ENCODE data around the gene ANKS1B.

The ANKS1B gene

DNA sequence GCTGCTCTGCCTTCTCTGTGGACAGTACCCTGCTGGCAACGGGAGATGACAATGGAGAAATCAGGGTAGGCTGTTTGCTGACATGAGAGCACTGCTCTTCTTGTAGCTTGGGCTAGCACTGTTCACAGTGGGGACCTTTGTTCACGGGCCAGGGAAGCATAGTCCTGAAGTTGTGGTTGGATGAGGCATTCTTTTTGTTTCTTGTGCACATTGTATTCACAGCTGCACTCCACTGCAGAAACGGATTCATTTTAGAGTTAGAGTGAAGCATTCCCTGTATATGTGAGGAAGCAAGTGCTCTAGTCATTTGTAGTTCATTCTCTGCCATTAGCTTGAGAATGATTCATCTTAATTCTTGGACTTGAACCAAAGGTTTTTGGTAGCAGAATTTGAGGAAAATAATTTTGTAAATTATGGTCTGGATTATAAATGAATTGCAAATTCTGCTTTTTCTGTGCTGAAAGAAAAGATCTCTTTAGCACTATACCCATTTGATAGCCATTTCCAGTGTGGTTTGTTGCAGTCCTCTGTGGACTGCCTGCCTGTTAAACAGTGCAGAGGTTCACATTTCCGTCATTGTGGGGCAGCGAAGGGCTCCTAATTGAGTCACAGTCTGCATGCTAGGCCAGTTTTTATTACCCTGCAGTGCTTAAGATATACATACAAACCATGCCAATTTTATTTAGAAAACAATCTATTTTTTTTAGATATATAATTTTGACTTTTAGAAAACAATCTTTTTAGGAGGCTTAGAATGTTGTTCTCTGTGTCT lies 1259.1 kb downstream of the ANKS1B start:
- DNase-seq (ENCODE audit: low spot score): no peak

DNA sequence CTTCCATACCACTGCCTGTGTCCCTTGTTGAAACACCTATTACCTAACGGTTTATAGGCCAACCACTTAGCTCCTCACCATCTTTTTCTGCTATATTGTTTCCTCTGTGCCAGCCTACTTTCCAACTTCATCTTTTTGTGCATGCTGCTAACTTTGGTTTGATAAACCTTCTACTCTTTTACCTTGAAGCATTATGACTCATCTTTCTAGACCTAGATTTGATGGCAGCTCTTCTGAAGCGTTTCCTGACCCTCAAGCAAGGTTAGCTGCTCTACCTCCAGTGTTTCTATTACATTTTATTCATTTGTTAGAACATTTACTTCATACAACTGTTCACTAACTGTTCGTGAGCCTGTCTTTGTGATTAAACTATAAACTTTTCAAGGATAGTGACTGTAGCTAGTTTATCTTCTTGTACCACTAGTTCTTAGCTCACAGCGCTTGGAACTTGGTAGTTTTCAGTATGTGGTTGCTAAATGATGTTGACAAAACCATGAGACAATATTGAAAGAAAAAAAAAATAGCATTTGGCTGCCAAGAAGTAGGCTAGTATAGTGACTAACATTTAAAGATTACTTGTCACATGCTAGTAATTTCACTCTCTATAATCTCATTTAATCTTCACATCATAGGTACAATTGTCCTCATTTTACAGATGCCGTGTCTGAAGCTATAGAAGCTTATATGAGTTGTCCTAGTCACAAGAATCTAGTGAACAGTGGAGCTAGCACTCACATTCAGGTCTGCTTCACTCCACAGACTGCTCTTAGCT lies 1260.2 kb downstream of the ANKS1B start:
- no peak for DNase-seq (ENCODE audit: low spot score)

DNA sequence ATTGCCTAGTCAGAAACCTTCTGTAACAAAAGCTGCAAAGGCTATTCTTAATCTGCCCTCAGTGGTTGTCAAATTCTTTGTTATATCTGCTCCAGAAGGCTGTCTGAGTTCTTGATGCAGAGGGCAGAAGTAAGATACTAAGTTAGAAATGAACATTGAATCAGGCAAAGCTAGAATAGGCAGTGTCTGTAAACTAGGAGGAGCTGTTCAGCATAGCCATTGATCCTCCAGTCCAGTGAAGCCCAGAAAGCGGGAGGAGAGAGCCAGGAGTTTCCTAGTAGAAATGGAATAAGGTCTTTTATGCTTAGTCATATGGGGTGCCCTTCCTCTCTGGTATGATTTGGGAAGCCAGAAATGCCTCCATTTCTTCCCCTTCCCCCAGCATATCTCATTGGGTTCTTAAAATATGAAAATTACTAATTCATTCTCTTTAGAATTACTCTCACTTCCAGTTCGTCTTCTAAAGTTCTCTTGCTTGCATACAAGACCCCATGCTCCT lies 1263.5 kb downstream of the ANKS1B start:
- DNase-seq (ENCODE audit: low spot score): no peak

DNA sequence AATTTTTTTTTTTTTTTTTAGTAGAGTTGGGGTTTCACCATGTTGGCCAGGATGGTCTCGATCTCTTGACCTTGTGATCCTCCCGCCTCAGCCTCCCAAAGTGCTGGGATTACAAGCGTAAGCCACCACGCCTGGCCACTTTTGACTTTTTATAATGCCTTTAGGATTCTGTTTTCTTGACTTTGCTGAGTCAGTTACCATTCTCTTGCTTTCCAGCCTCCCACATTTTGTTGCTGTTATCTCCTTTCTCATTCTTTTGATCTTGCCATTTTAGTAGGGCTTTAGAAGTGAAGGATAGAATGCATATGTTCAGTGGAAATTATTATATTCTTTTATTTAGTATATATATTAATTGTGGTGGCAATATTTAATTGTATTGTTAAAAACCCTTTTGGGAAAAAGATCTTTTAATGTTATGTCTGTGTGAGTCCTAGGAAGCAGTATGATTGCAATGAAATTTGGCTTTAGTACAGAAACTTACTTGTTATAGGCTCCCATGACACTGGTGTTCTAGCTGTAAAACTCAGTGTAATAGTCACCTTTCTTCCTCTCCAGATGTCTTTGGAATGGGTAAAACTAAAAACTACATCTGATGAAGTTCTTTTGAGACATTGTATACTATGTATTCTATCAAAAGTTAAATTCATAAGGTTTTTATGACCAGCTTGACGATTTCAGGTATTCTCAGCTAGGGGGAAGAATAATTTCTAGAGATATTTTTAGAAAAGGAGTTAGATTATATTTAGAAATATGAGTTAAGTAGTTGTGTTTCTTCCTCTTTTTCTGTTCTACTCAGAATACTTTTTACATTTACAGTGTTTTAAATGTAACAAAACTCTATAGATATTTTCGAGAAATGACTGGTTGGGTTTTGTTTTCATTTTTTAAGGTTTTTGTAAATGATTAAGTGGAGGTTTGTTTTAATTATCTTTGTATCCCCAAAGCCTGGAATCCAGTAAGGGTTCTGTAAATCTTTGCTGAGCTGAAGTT lies 1264.9 kb downstream of the ANKS1B start:
- DNase-seq (ENCODE audit: low spot score): no peak

DNA sequence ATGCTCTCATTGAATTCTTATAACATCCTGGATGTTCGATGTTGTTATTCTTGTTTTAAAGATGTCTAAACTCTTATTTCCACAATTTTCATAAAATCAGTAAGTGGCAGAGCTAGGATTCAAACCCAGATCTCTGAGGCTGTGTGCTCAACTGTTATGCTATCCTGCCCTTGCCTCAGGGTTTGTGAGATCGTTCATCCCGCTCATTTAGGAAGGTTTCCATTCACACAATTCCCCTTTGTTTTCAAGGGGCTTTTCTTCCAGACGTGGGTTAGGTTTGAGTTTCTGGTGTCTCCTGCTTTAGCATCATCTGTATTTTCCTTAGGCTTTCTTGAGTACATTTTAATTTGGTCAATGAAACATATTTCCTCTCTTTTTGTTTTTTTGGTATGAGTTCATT lies 1270.3 kb downstream of the ANKS1B start:
- DNase-seq (ENCODE audit: low spot score): no peak

DNA sequence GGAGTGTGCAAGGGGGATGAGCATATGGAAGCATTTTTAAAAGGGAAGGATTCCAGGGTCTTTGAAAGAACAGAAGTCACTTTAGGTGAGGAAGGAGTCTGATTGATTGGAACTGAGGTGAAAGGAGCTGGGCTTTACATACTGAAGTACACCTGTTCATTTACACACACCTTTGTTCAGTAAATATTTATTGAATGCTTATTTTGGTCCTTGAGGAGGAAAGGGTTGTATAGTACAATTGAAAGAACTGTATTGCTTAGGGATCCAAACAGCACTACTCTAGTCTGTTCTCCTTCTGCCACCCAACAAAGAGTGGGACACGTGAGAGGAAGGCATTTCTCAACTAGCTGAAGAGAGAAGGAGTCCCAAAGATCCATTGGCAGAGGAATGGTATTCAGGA lies 1275.7 kb downstream of the ANKS1B start:
- DNase-seq (ENCODE audit: low spot score): no peak

DNA sequence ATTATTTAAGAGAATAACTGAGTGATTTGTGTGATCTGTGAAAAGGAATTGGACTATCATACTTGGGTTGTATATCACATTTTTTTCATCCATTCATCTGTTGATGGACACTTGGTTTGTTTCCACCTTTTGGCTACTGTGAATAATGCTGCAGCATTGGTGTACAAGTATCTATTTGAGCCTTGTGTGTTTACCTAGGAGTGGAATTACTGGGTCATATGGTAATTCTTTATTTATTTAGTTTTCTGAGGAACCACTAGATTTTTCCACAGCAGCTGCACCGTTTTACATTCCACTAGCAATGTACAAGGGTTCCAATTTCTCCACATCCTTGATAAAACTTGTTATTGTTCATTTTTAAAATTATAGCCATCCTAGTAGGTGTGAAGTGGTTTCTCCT lies 1283.6 kb downstream of the ANKS1B start:
- no peak for DNase-seq (ENCODE audit: low spot score)

DNA sequence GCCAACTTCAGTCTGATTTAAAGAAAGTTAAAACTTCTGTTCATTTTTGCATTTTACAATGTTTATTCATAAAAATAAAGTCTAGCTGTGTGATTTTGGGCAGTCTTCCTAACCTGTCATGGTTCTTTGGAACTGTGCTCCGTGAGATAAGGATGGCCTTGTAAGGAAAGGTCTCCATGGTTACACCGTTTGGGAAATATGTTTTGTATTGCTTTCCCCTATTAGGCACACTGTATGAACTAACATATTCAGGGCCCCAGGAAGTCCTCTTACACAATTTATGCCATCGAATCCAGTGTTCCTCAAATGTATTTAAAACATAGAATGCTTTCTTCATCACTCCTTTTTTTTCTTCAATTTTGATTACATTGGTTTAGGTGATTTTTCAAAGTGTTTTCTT lies 1285.2 kb downstream of the ANKS1B start:
- DNase-seq (ENCODE audit: low spot score): no peak

DNA sequence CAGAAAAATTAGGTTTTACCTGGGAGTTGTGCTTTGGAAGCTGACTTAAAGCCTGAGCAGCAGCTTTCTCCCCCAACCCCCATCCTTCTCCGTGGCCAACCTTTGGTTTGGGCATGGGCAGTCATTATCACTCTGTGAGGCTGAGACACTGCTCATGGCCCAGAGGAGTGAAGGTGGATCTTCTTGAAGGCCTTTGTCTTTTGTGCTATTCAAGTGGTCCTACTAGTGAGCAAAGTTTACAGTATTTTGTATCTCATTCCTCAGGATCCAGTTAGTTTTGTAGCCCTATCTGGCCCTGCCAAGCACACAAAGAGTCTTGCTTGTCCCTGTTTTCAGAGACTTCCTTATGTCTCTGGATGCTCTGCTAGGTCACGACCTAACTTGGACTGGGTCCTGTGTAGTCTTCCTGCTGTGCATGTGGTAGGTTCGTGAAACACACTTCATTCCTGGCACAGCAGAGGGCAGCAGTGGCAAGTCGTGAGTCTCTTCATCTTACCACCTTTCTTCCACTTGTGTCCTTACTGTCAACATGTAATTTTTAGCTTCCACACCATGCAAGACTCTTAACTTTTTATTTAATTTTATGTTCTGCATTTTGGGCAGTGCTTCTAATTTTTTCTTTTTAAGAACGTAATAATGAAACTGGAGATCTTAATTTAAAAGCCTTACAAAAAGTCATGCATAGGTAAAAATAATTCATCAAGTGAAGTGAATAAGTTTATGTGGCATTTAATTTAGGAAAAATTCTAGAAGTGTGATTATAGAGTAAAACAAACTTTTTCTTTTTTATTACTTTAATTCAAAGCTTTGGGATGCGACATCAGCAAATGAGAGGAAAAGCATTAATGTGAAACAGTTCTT lies 1285.9 kb downstream of the ANKS1B start:
- DNase-seq (ENCODE audit: low spot score): peak; percentile 14

GRCh38 chr12:98697209-98697608 lies 1287.5 kb downstream of the ANKS1B start:
- no peak for DNase-seq (ENCODE audit: low spot score)

GRCh38 chr12:98696036-98696646 lies 1288.6 kb downstream of the ANKS1B start:
- no peak for DNase-seq (ENCODE audit: low spot score)

- no peak for DNase-seq (ENCODE audit: low spot score)
Measured at GRCh38 chr12:98691351-98691750, 1293.4 kb downstream of the ANKS1B start.

- DNase-seq (ENCODE audit: low spot score): no peak
Measured at GRCh38 chr12:98686603-98687002, 1298.1 kb downstream of the ANKS1B start.

All from CD4-positive, alpha-beta T cell treated with Interleukin-6 at 100 ng/mL for 8 hours (primary cell).